NCI-H2227 (cell line): ENCODE measurements around the gene POGLUT2.
A peak's percentile ranks its signal among the peaks of the same experiment; 100 is the strongest.

Source experiments
- DNase-seq: peaks from one replicate; lab custom pipeline; 2025; ENCODE audit not compliant: unreplicated experiment; lab: John Stamatoyannopoulos, UW

POGLUT2 gene

GRCh38 chr13:102770435-102770834 lies 28.3 kb downstream of the POGLUT2 start:
- no peak for DNase-seq

- DNase-seq = peak; percentile 7
Measured at GRCh38 chr13:102769679-102770078, 29.1 kb downstream of the POGLUT2 start.

GRCh38 chr13:102768909-102769308 lies 29.9 kb downstream of the POGLUT2 start:
- DNase-seq = no peak

GRCh38 chr13:102763741-102764140 lies 35.0 kb downstream of the POGLUT2 start:
- no peak for DNase-seq

GRCh38 chr13:102761071-102761470 lies 37.7 kb downstream of the POGLUT2 start:
- no peak for DNase-seq

- no peak for DNase-seq
Measured at GRCh38 chr13:102758842-102759241, 39.9 kb downstream of the POGLUT2 start.

- no peak for DNase-seq
Measured at GRCh38 chr13:102757006-102757405, 41.8 kb downstream of the POGLUT2 start.

GRCh38 chr13:102751886-102752285 lies 46.9 kb downstream of the POGLUT2 start:
- no peak for DNase-seq

GRCh38 chr13:102742506-102742905 lies 56.3 kb downstream of the POGLUT2 start:
- DNase-seq = no peak

- DNase-seq = no peak
Measured at GRCh38 chr13:102742101-102742500, 56.7 kb downstream of the POGLUT2 start.
